Activated CD4-positive, alpha-beta T cell treated with anti-CD3 and anti-CD28 coated beads, Interleukin-2, amount 50 U/mL, for 4 hours (primary cell): ENCODE data around the gene SLC1A5.
"Not testable (repeated sequence)": the region's sequence is repeated elsewhere in the genome, so short reads cannot be mapped to it uniquely, and the experiment has no call there.

Source experiments
- DNase-seq, 2 experiments: peaks; one replicate each; pipeline ENCODE4 v3.0.0-alpha.2; 2020

SLC1A5 gene

GRCh38 chr19:46788262-46788967, at the start of gene SLC1A5:
SLC1A5 (minus strand) TSS chr19:46788594; CDS start chr19:46787965, 629 bp downstream.
- peak; percentile 99 for DNase-seq

- no peak for DNase-seq
Observed at GRCh38 chr19:46838160-46838559, 49.8 kb upstream of the SLC1A5 start.

- no peak for DNase-seq
Observed at GRCh38 chr19:46834984-46835383, 46.6 kb upstream of the SLC1A5 start.

- DNase-seq, result no peak
Observed at GRCh38 chr19:46834121-46834520, 45.7 kb upstream of the SLC1A5 start.

- DNase-seq, result no peak
Observed at GRCh38 chr19:46830864-46831263, 42.5 kb upstream of the SLC1A5 start.

GRCh38 chr19:46828484-46828883, 40.1 kb upstream of the SLC1A5 start:
- DNase-seq, result peak; percentile 68

GRCh38 chr19:46825731-46826055, 37.3 kb upstream of the SLC1A5 start:
- no peak for DNase-seq

- no peak for DNase-seq
Observed at GRCh38 chr19:46824890-46825730, 36.7 kb upstream of the SLC1A5 start.

GRCh38 chr19:46823049-46823448, 34.7 kb upstream of the SLC1A5 start:
- DNase-seq, result no peak

GRCh38 chr19:46822410-46822787, 34.0 kb upstream of the SLC1A5 start:
- not testable (repeated sequence) for DNase-seq

GRCh38 chr19:46821512-46822409, 33.4 kb upstream of the SLC1A5 start:
- DNase-seq, result peak; percentile 36 to 44

GRCh38 chr19:46818812-46819211, 30.4 kb upstream of the SLC1A5 start:
- no peak for DNase-seq

- no peak for DNase-seq
Observed at GRCh38 chr19:46815833-46816627, 27.6 kb upstream of the SLC1A5 start.

- DNase-seq, result no peak
Observed at GRCh38 chr19:46813839-46814358, 25.5 kb upstream of the SLC1A5 start.

GRCh38 chr19:46812977-46813838, 24.8 kb upstream of the SLC1A5 start:
- DNase-seq, result no peak

- DNase-seq, result no peak
Observed at GRCh38 chr19:46809534-46810272, 21.3 kb upstream of the SLC1A5 start.

- no peak for DNase-seq
Observed at GRCh38 chr19:46806656-46807055, 18.3 kb upstream of the SLC1A5 start.

GRCh38 chr19:46804432-46804831, 16.0 kb upstream of the SLC1A5 start:
- not testable (repeated sequence) for DNase-seq

- no peak for DNase-seq
Observed at GRCh38 chr19:46803555-46803954, 15.2 kb upstream of the SLC1A5 start.

- no peak for DNase-seq
Observed at GRCh38 chr19:46802152-46802551, 13.8 kb upstream of the SLC1A5 start.
